Stimulated activated CD8-positive, alpha-beta memory T cell treated with anti-CD3 and anti-CD28 coated beads, Interleukin-12 subunit alpha, Interleukin-12 subunit beta, amount 100 ng/mL, for 24 hours (primary cell): ENCODE results near the gene PTPRN2.
"Not testable (repeated sequence)": the region's sequence is repeated elsewhere in the genome, so short reads cannot be mapped to it uniquely, and the experiment has no call there.

Source experiments
- DNase-seq: peaks from one replicate; pipeline ENCODE4 v3.0.0-alpha.2; 2020; ENCODE audit errors: extremely low read depth

The PTPRN2 gene

DNA sequence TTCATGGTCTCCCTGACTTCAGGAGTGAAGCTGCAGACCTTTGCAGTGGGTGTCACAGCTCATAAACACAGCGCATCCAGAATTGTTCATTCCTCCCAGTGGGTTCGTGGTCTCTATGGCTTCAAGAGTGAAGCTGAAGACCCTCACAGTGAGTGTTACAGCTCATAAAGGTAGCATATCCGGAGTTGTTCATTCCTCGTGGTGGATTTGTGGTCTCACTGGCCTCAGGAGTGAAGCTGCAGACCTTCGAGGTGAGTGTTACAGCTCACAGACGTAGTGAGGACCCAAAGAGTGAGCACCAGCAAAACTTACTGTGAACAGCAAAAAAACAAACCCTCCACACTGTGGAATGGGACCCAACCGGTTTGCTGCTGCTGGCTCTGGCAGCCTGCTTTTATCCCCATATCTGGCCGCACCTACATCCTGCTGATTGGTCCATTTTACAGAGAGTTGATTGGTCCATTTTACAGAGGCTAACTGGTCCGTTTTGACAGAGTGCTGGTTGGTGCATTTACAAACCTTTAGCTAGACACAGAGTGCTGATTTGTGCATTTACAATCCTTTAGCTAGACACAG lies 308.8 kb downstream of the PTPRN2 start:
- DNase-seq, result no peak

DNA sequence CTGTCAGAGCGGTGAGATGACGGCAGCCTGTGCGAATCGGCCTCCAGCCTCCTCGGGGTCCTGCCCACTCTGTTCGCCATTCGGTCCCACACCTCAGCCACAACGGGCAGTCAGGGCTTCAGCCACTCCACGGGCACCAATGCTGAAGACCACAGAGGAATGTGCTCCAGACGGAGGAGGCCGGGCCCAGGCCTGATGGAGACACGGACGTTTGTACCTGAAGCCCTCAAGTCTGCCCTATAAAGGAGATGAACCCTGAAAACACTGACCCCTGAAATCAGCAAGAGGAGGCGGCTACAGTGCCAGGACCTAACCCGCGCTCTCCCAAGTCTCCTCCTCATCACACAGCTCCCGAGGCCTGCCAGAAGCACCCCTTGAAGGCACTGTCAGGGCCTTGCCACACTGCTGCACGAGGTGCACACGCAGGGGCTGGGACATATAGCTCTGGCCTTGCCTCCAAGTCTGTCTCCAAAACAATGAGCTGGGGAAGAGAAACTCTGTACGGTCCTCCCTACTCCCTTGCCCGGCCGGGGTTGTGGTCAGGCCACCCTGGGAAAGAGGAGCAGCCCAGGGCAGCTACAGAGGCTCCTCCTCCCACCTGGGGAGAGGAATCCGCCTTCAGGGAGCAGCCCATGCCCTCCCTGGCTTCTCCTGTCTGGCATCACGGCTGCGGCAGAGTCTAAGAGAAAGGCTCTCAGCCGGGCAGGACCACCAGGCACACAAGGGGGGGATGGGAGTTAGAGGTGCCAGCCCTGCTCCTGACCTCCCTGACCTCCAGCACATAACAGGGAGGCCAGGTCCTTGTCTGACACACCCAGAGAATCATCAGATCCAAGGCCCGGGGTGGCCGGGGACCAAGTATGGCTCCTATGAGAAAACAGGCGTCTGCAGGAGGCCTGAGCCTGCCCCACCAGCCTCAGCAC lies 310.1 kb downstream of the PTPRN2 start:
- no peak for DNase-seq

DNA sequence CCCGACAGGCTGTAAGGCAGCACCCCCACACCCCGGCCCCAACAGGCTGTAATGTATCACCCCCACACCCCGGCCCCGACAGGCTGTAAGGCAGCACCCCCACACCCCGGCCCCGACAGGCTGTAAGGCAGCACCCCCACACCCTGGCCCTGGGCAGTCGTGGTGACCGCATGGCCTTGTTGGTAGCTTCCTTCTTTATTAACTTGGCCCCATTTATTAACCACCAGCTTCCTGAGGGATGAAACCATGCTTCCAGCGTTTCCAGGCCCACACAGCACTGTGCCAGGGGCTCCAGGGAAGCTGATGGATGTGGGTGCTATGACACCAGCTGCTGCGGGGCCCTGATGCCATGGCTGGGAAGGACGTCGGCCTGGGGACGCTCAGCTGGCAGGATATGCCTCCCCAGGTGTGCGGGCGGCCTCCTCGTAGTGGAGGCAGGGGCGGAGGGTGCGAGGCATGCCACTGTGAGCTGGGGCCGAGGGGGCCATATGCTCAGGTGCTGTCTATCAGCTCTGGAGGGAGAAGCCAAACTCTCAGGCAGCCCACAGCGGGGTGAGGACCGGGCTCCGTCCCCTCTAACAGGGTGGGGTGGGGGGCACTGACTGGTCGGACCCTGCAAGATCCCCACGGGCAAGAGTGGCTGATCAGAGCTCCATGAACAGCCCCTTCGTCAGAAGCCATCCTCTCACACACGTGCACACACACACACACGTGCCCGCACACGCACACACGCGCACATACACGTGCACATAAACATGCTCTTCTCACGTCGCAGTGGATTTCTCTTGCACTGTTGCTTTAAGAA lies 311.0 kb downstream of the PTPRN2 start:
- DNase-seq, result no peak

DNA sequence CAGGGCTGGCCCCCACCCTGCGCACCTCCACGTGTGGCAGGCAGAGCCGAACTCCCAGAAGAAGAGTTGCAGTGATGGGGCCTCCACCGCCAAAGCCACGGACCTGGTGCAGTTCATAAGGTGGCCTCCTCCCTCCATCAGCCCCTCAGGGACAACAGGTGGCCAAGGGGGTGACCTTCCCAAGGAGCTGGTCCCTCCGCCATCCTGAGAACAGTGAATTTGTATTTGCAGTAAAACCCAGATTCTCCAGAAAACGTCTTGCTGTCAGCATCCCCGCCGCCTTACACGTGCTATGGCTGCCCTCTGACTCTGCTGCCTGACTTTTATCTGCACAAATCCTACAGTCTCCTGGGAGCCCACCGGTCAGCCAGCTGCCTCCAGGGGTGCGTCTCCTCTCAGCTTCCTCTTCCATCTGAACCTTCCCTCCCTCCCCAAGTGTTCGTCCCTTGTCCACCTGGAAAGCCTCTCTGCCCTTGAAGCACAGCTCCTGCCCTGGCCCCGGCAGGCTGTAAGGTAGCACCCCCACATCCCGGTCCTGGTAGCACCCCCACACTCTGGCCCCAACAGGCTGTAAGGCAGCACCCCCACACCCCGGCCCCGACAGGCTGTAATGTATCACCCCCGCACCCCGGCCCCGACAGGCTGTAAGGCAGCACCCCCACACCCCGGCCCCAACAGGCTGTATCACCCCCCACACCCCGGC lies 311.8 kb downstream of the PTPRN2 start:
- DNase-seq, result no peak

DNA sequence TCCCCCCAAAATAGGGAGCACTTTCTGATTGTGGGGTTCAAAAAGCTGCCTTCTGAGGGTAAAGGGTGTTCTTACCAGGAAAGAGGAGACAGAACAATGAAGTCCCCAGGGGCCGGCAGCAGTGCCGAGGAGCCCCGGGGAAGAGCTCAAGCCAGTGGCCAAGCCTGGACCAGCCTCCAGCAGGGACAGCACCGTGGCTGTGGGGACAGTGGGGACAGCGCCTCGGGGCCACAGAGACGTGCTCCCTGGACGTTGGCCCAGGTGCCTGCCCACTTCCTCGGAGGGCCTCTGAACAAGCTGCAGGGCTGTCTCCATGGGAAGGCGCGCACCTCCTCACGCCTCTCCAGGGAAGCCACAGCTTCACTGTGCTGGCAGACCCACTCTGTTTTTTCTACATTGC lies 312.6 kb downstream of the PTPRN2 start:
- DNase-seq, result no peak

DNA sequence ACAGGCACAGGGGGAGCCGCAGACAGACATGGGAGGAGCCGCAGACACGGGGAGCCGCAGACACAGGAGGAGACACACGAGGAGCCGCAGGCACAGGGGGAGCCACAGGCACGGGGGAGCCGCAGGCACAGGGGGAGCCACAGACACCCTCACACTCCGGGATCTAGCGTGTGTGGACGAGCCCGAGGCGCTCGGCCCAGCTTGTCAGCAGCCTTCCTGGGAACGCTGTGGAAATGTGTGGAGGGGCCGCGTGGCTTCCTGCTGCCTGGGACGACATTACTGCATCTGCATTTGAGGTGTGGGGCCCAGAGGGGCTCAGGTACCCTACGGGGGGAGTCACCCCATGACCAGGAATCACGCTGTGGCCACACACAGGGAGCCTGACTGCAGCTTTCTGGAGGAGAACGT lies 313.2 kb downstream of the PTPRN2 start:
- no peak for DNase-seq

DNA sequence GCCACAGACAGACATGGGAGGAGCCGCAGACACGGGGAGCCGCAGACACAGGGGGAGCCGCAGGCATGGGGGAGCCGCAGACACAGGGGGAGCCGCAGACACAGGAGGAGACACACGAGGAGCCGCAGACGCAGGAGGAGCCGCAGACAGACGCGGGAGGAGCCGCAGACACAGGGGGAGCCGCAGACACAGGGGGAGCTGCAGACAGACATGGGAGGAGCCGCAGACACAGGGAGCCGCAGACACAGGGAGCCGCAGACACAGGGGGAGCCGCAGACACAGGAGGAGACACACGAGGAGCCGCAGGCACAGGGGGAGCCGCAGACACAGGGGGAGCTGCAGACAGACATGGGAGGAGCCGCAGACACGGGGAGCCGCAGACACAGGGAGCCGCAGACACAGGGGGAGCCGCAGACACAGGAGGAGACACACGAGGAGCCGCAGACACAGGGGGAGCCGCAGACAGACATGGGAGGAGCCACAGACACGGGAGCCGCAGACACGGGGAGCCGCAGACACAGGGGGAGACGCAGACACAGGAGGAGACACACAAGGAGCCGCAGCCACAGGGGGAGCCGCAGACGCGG lies 313.8 kb downstream of the PTPRN2 start:
- not testable (repeated sequence) for DNase-seq

DNA sequence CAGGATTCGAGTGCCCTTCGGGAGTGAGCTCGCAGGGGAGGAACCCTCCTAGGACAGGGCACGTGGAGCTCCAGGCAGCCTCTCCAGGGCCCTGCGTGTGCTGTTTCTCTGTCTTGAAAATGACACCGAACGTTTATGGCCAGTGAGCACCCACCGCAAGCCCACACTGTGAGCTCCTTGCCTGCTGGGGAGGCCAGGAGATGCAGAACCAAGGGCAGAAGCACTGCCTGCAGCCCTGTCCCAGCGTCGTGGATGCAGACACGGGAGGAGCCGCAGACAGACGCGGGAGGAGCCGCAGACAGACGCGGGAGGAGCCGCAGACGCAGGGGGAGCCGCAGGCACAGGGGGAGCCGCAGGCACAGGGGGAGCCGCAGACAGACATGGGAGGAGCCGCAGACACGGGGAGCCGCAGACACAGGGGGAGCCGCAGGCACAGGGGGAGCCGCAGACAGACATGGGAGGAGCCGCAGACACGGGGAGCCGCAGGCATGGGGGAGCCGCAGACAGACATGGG lies 314.4 kb downstream of the PTPRN2 start:
- no peak for DNase-seq

DNA sequence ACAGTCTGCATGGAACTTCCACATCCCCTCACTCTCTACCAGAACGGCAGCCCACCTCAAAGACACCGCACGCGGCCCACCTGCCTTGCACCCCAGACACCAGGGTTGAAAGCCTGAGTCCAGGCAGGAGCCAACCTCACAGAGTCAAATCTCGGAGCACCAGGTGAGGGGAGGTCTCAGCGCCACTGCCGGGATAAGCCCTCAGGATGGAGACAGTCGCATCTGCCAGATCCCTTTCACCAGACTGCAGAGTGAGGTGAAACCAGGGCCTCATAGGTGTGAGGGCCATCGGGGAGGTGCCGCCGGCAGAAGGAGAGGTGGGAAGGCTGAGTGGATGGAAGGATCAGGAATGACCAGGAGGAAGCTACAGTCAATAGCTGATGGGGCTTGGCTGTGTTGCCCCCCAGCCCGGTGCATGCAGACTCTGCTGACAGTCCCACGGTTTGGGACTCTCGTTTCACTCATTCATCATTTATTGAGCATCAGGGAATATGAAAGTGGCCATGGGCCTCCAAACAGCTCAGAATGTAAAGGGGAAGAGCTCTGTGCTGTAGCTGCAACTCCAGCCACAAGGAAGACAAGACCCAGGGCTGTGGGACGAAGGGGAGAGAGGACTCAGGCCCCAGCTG lies 315.0 kb downstream of the PTPRN2 start:
- no peak for DNase-seq

DNA sequence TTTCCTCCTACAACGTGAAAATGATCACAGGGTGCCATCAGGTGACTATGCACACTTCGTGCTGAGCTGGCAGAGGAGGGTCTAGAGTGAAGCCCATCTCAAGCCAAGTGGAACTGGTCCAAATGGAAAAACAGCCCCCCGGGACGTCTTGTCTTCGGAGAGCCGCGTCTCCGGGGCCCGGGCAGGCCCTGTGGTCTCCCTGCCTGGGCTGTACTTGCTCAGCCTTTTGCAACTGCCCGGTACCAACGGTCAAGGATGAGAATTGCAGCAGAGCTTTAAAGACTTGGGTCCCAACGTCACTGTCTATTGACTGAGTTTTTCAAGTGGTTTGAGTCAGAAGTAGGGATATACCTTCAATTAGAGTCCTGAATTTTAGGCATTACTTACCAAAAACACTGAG lies 315.5 kb downstream of the PTPRN2 start:
- no peak for DNase-seq

DNA sequence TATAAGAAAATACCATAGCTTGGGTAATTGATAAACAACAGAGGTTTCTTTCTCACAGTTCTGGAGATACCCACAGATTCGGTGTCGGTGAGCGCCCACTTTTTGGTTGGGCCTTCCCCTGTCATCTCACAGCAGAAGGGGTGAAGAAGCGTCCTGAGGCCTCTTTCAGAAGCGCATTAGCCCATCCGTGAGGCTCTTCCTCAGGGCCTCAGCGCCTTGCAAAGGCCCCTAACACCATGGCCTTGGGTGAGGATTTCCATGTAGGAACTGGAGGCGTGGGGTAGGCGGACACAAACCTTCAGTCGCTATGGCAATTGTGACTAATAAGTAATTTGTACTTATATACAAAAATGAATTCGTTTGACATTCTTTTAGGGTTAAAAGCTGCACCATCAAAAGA lies 316.0 kb downstream of the PTPRN2 start:
- DNase-seq, result no peak

DNA sequence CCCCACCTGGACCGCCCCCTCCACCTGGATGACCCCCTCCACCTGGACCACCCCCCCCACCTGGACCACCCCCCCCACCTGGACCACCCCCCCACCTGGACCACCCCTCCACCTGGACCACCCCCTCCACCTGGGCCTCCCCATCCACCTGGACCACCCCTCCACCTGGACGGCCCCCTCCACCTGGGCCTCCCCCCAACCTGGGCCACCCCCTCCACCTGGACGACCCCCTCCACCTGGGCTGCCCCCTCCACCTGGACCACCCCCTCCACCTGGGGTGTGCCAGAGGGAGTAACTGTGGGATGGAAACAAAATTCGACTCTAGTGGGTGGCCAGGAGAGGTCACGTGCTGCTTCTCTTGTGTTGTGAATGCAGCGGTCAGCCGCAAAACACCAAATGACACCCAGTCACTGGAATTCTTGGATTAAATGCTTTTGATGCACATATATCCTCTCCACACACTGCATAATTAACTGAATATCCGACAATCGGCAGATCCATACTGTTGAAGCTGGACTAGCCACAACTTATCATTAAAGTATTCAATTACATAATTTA lies 316.7 kb downstream of the PTPRN2 start:
- no peak for DNase-seq

DNA sequence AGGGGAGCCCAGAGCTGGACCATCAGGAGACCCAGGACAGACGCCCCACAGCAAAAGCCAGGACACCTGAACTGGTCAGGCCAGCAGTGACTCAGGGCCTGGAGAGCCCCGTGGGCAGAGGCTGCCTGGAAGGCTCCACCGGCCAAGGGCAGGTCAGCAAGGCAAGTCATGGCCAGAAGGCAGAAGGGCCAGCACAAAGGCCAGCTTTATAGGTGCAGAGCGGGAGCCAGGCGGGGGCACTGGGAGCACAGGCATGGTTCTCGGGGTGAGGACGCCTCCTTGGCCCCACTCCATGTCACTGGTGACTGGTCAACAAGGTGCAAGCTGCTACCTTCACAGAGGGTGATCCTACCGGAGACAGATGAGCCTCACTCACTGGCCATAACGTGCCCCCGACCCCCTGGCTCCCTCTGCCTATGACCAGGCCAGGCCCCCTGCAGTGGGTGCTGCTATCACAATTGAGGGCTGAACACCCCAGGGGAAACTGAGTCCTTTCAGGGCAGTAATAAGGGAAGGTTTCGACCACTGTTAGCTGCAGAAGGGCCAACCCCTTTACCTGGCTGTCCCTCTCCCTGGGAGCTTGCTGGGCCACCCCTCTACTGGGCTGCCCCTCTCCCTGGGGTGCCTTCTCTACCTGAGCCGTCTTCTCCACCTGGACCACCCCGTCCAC lies 317.4 kb downstream of the PTPRN2 start:
- no peak for DNase-seq

DNA sequence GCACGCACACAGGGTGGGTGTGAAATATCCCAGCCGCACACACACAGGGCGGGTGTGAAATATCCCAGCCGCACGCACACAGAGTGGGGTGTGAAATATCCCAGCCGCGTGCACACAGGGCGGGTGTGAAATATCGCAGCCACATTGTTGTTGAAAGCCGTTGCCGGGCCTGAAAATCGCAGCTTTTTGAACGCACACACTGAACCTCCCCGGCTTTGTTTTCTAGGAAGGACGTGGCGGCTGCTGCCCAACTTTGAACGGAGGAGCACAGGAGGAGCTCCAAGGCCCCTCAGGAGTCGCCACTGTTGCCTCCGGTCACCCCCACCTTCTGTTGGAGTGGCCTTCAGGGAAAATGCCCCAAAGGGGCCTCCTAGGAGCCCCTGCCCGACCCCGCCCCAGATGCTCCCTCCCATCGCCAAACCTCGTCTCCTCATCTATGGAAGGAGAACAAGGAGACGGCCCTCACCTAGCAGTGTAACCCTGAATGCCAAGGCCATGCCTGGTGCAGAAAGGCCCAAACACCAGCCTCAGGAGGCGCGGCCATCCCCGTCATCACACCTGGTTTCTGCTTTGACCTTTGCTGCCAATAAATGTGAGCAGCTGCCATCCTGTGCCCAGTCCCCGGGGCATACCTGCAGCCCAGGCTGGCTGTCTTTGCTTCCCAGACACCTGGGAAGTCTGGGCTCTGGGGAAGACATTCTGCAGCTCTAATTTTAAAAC lies 318.6 kb downstream of the PTPRN2 start:
- no peak for DNase-seq

DNA sequence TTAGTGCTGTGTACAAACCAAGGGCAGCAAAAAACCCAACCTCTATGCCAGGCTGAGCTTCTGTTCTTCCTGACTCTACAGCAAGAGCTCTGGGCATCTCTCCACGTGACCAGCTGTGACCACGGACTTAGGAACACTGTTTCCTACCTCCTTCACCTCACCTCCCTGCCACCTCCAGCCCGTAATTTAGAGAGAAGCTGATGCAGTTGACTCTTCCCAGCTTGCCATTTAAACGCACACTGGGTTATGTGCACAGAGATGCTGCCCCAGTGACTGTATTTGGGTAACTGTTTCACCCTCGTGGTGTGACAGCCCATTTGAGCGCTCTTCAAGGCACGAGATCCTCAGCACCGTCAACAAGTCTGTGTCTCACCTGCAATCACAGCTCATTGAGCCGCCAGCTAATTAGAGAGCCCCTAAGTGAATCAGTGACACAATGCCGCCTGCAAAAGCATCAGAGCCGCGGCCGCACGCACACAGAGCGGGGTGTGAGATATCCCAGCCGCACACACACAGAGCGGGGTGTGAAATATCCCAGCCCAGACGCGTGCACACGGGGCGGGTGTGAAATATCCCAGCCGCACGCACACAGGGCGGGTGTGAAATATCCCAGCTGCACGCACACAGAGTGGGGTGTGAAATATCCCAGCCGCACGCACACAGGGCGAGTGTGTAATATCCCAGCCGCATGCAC lies 319.7 kb downstream of the PTPRN2 start:
- DNase-seq, result no peak

DNA sequence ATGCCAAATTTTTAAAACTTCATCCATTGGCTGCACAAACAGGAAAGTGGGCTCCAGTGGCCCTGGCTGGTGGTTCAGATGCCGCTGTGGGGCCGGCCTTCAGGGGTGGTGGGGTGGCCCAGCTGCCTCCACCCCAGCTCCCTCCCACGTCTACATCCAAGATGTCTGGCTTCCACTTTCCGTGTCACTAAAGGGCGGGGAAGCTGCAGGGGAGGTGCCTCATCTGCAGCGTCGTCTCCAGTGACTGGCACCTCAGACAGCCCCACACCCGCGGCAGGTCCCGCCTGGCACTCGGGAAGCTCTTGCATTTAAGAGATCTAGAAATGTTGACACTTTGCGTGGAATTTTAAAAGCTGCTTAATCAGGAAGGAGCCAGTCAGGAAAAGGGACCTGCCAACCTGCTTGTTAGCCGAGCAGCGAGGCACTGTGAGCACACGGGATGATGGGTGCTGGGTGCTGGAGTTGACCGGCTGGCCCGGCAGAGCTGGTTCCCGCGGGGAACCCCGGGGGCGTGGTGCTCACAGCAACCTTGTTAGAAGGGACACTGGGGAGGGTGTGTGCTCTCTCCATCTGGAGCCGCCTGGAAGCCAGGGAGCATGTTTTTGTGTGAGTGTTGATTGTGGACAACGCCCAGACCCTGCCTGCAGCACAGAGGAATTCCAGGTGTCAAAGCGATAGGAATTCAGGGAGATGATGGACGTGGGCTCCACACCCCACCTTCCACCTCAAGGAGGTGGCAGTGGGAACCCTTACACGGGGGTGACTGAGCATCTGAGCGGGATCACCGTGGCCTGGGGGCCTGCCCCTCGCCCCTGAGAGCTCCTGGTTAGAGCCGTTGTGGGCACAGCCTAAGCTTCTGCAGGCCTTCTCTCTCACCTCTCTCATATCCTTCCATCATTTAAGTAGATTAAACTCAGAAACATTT lies 320.5 kb downstream of the PTPRN2 start:
- DNase-seq, result no peak

DNA sequence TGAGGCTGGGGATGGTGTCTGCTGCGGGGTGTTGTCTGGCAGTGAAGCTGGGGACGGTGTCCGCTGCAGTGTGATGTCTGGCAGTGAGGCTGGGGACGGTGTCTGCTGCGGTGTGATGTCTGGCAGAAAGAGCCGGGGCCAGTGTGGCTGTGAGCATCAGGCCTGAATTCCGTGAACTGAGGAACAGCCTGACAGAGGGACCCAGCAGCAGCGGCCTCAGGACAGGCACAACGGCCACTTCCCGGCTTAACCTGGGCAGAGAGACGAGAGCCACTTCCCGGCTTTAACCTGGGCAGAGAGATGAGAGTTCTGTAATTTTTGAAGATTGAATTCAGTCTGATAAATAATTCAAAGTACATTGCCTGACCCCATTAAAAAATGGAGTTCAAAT lies 321.2 kb downstream of the PTPRN2 start:
- no peak for DNase-seq

DNA sequence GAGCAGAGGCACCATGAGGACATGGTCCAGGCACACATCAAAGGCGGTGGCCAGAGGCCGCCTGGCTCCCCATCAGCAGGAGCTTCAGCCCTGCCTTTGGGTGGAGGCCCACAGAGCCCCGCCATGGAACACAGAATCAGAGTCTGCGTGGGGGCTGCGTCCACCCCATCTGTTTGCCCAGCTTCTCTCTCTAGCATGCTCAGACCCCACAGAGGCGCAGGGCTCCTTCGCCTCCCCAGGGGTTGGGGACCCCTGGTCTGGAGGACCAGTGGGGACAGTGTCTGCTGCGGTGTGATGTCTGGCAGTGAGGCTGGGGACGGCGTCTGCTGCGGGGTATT lies 321.9 kb downstream of the PTPRN2 start:
- DNase-seq, result no peak
